IMR-90 (cell line): ENCODE results near the gene AMPD2. TPM values are rescaled to one million over a fixed set of nuclear protein-coding genes. Genes with fewer than 3 reads are reported as not detected.

ENCODE experiments used
- ATAC-seq: fragments of 200-7000 bp; cut with Tn5 transposase; 2 replicates; pipeline ENCODE4 v1.9.1; 2020; ENCODE audit warnings: low read depth, mild to moderate bottlenecking, moderate library complexity
- BruUV-seq: library from RNA; stranded (reverse); fragments of 400-500 nt; replicated peaks from 2 replicates; lab custom pipeline; 2021; lab: Mats Ljungman, UMichigan
- CTCF ChIA-PET: fragments of 300-600 bp; formaldehyde crosslinking; extraction: SDS; loops from one replicate; lab custom pipeline; 2021; ENCODE audit warnings: antibody characterized with exemption; lab: Yijun Ruan, JAX
- POLR2A ChIA-PET: fragments of 300-600 bp; sonication (Branson Sonifier 250); formaldehyde crosslinking; loops from one replicate; lab custom pipeline; 2022; ENCODE audit warnings: antibody characterized with exemption; ENCODE audit not compliant: unreplicated experiment; lab: Charles Lee
- DNase-seq: peaks from one replicate; pipeline ENCODE4 v3.0.0; 2013
- H2AFZ ChIP-seq: replicated peaks from 2 replicates; pipeline ENCODE3; 2013; ENCODE audit warnings: low read length, mild to moderate bottlenecking; ENCODE audit not compliant: poor library complexity
- H2AK5ac ChIP-seq: 2 replicates; pipeline ENCODE4 v1.6.1; 2013; ENCODE audit warnings: low read depth, low read length, inconsistent platforms
- H2AK9ac ChIP-seq: replicated peaks from 2 replicates; pipeline ENCODE3; 2013; ENCODE audit warnings: mild to moderate bottlenecking, low read depth, low read length, moderate library complexity; ENCODE audit not compliant: poor library complexity
- H2BK120ac ChIP-seq: 2 replicates; pipeline ENCODE4 v1.6.1; 2013; ENCODE audit warnings: low read depth, low read length, inconsistent platforms
- H2BK15ac ChIP-seq: 3 replicates; pipeline ENCODE4 v1.6.1; 2013; ENCODE audit warnings: low read depth, low read length, inconsistent platforms
- H2BK20ac ChIP-seq: 2 replicates; pipeline ENCODE4 v1.6.1; 2013; ENCODE audit warnings: low read depth, mild to moderate bottlenecking, inconsistent platforms, low read length, moderate library complexity
- H2BK5ac ChIP-seq: 2 replicates; pipeline ENCODE4 v1.6.1; 2013; ENCODE audit warnings: mild to moderate bottlenecking, low read depth, low read length, inconsistent platforms; ENCODE audit not compliant: poor library complexity, severe bottlenecking
- H3K14ac ChIP-seq: replicated peaks from 2 replicates; pipeline ENCODE4 v1.6.1; 2013; ENCODE audit warnings: low read depth, low read length, inconsistent platforms
- H3K18ac ChIP-seq: 2 replicates; pipeline ENCODE4 v1.6.1; 2013; ENCODE audit warnings: low read depth, low read length, control low read depth
- H3K23ac ChIP-seq: 2 replicates; pipeline ENCODE4 v1.6.1; 2013; ENCODE audit warnings: low read depth, low read length, inconsistent platforms
- H3K27ac ChIP-seq: 2 replicates; pipeline ENCODE4 v1.5.1; 2013; ENCODE audit warnings: mild to moderate bottlenecking, control low read depth, low read length; ENCODE audit not compliant: insufficient read depth
- H3K27me3 ChIP-seq: 2 replicates; pipeline ENCODE4 v1.6.1; 2013; ENCODE audit warnings: low read length; ENCODE audit not compliant: control insufficient read depth, insufficient read depth
- H3K36me3 ChIP-seq: 2 replicates; pipeline ENCODE4 v1.6.1; 2013; ENCODE audit warnings: low read length, mixed read lengths; ENCODE audit not compliant: control insufficient read depth, insufficient read depth
- H3K4ac ChIP-seq: 2 replicates; pipeline ENCODE4 v1.6.1; 2013; ENCODE audit warnings: low read depth, low read length, inconsistent platforms
- H3K4me1 ChIP-seq: 2 replicates; pipeline ENCODE4 v1.6.1; 2013; ENCODE audit warnings: low read length, mixed read lengths; ENCODE audit not compliant: control insufficient read depth, insufficient read depth
- H3K4me2 ChIP-seq: 2 replicates; pipeline ENCODE4 v1.6.1; 2013; ENCODE audit warnings: low read depth, mild to moderate bottlenecking, control low read depth, low read length, moderate library complexity
- H3K4me3 ChIP-seq: 2 replicates; pipeline ENCODE4 v1.5.1; 2013; ENCODE audit warnings: low read depth, mild to moderate bottlenecking, control low read depth, low read length, moderate library complexity; ENCODE audit not compliant: insufficient read depth
- H3K56ac ChIP-seq: 2 replicates; pipeline ENCODE4 v1.6.1; 2013; ENCODE audit warnings: low read length, inconsistent platforms; ENCODE audit not compliant: insufficient read depth; ENCODE audit errors: extremely low read depth
- H3K79me1 ChIP-seq, 2 experiments: 2 replicates each; pipeline ENCODE4 v1.6.1; 2013; ENCODE audit warnings: low read length in 2 of 2, inconsistent platforms in 1 of 2, low read depth in 1 of 2
- H3K9ac ChIP-seq: 2 replicates; pipeline ENCODE4 v1.6.1; 2013; ENCODE audit warnings: low read depth, low read length, control low read depth
- H3K9me1 ChIP-seq: 2 replicates; pipeline ENCODE4 v1.6.1; 2013; ENCODE audit warnings: low read length, inconsistent platforms; ENCODE audit not compliant: insufficient read depth
- H3K9me3 ChIP-seq: 2 replicates; pipeline ENCODE4 v1.6.1; 2013; ENCODE audit warnings: low read length; ENCODE audit not compliant: control insufficient read depth, insufficient read depth
- H4K20me1 ChIP-seq: 2 replicates; pipeline ENCODE4 v1.6.1; 2013; ENCODE audit warnings: low read length, inconsistent platforms; ENCODE audit not compliant: insufficient read depth
- H4K5ac ChIP-seq: 2 replicates; pipeline ENCODE4 v1.6.1; 2013; ENCODE audit warnings: mild to moderate bottlenecking, low read depth, low read length, control low read depth
- H4K8ac ChIP-seq, 2 experiments: 2 replicates each; pipeline ENCODE4 v1.6.1; 2013; ENCODE audit warnings: low read depth in 2 of 2, low read length in 2 of 2, control low read depth in 1 of 2, inconsistent platforms in 1 of 2
- H4K91ac ChIP-seq: 2 replicates; pipeline ENCODE4 v1.6.1; 2013; ENCODE audit warnings: low read depth, low read length, inconsistent platforms; ENCODE audit not compliant: insufficient read depth
- BHLHE40 ChIP-seq: fragments of 150-350 bp; IDR thresholded peaks from 2 replicates; pipeline ENCODE4 v1.6.1; 2016; ENCODE audit warnings: mild to moderate bottlenecking, low read depth, low read length
- CEBPB ChIP-seq: IDR thresholded peaks from 2 replicates; pipeline ENCODE4 v1.6.1; 2012; ENCODE audit warnings: low read depth, low read length, improper control_type of control experiment
- CHD1 ChIP-seq: IDR thresholded peaks from 2 replicates; pipeline ENCODE4 v1.6.1; 2012; ENCODE audit warnings: low read depth, low read length, improper control_type of control experiment
- CTCF ChIP-seq: conservative IDR thresholded peaks from 2 replicates; pipeline ENCODE4 v1.5.1; 2012; ENCODE audit warnings: mild to moderate bottlenecking, low read depth, low read length, improper control_type of control experiment
- ELK1 ChIP-seq: fragments of 150-350 bp; IDR thresholded peaks from 2 replicates; pipeline ENCODE4 v1.6.1; 2016; ENCODE audit warnings: low read depth, mild to moderate bottlenecking, low read length, moderate library complexity, borderline replicate concordance
- FOS ChIP-seq: fragments of 150-350 bp; IDR thresholded peaks from 2 replicates; pipeline ENCODE4 v1.6.1; 2016; ENCODE audit warnings: low read depth, low read length
- MAFK ChIP-seq: IDR thresholded peaks from 2 replicates; pipeline ENCODE4 v1.6.1; 2012; ENCODE audit warnings: low read depth, low read length, improper control_type of control experiment
- MAZ ChIP-seq: IDR thresholded peaks from 2 replicates; pipeline ENCODE4 v1.6.1; 2012; ENCODE audit warnings: low read depth, mild to moderate bottlenecking, low read length, improper control_type of control experiment, moderate library complexity, borderline replicate concordance
- MXI1 ChIP-seq: IDR thresholded peaks from 2 replicates; pipeline ENCODE4 v1.6.1; 2012; ENCODE audit warnings: low read depth, mild to moderate bottlenecking, low read length, moderate library complexity, borderline replicate concordance
- NFE2L2 ChIP-seq: fragments of 150-350 bp; IDR thresholded peaks from 2 replicates; pipeline ENCODE4 v1.6.1; 2016; ENCODE audit warnings: low read depth, mild to moderate bottlenecking, low read length
- POLR2A ChIP-seq: IDR thresholded peaks from 2 replicates; pipeline ENCODE4 v1.6.1; 2012; ENCODE audit warnings: mild to moderate bottlenecking, low read depth, low read length
- RAD21 ChIP-seq: IDR thresholded peaks from 2 replicates; pipeline ENCODE4 v1.6.1; 2012; ENCODE audit warnings: low read length, improper control_type of control experiment
- RCOR1 ChIP-seq: IDR thresholded peaks from 2 replicates; pipeline ENCODE4 v1.6.1; 2012; ENCODE audit warnings: mild to moderate bottlenecking, low read length, improper control_type of control experiment; ENCODE audit not compliant: insufficient replicate concordance
- RFX5 ChIP-seq: IDR thresholded peaks from 2 replicates; pipeline ENCODE4 v1.8.0; 2012; ENCODE audit warnings: low read depth, mild to moderate bottlenecking, low read length, moderate library complexity
- SMC3 ChIP-seq: fragments of 150-350 bp; IDR thresholded peaks from 2 replicates; pipeline ENCODE4 v1.6.1; 2016; ENCODE audit warnings: low read depth, mild to moderate bottlenecking, antibody characterized with exemption, low read length, moderate library complexity
- WGBS, 2 experiments: methylation state at CpG; one replicate each; pipeline versions ENCODE4 v1.1.5 to v1.1.7; 2013; ENCODE audit warnings: missing lambda C conversion rate in 2 of 2; ENCODE audit not compliant: insufficient read length in 1 of 2; ENCODE audit errors: extremely low coverage in 2 of 2; 5-methylcytosine and 5-hydroxymethylcytosine counted together
- dilution Hi-C: fragments of 300-500 bp; cut with HindIII; formaldehyde crosslinking; loops from one replicate; pipeline ENCODE4 v1.14.3; 2018; ENCODE audit warnings: low sequenced_read_pairs; ENCODE audit not compliant: unreplicated experiment
- in situ Hi-C: fragments of 300-500 bp; cut with MboI; formaldehyde crosslinking; loops from 3 replicates; pipeline ENCODE4 v1.14.3; 2019; ENCODE audit warnings: low sequenced_read_pairs, inconsistent platforms, mixed read lengths
- intact Hi-C: fragments of 100-400 bp; cut with micrococcal nuclease; formaldehyde crosslinking; loops from 2 replicates; pipeline ENCODE4 v1.10.0; 2022
- polyA plus RNA-seq, 3 experiments: library from polyadenylated mRNA; depleted of rRNA; stranded (reverse); fragments of >200 nt; gene quantifications; 2 replicates each; pipeline ENCODE4 v1.2.3, GENCODE V29; 2012; ENCODE audit warnings: low replicate concordance in 1 of 3
- total RNA-seq: library from RNA; depleted of rRNA; stranded (reverse); fragments of >200 nt; gene quantifications from 2 replicates; pipeline ENCODE4 v1.2.3, GENCODE V29; 2012

The AMPD2 gene
- total and polyA plus RNA-seq, 2 of the 4 experiments (the other 2 are of a cell fraction), result 61.5 to 103 TPM

- Histone ChIP-seq H3K4me2 (peak overlapping the region; percentile 99), H3K27ac (peak overlapping the region; percentile 99), H3K79me1 (peaks cover 16 to 86% of the 10 kb centered on the region in 2 experiments; a peak in 3 of 4 replicates), H2AFZ (peak overlapping the region; percentile 84), H3K18ac (peak overlapping the region; percentile 87), H3K9me3 (no peaks in the 10 kb centered on the region), H3K4ac (peak overlapping the region; percentile 97), H2AK5ac (peak overlapping the region; percentile 89), H3K56ac (peak overlapping the region; percentile 91), H3K4me3 (peak overlapping the region; percentile 96), H2BK120ac (peak overlapping the region; percentile 89), H4K91ac (peak overlapping the region; percentile 100), H4K20me1 (peaks cover 50% of the 10 kb centered on the region), H3K9me1 (peaks cover 42% of the 10 kb centered on the region), H3K23ac (peak overlapping the region; percentile 70; the same call in 1 of the 2 replicates), H2AK9ac (peak overlapping the region; percentile 100), H2BK15ac (no peak overlapping the region), H2BK20ac (no peak overlapping the region), H3K9ac (peak overlapping the region; percentile 99), H4K5ac (peak overlapping the region; percentile 83), H3K14ac (peak overlapping the region; percentile 93), H4K8ac (peak overlapping the region; percentile 85 to 96; a peak in 3 of 4 replicates), H3K4me1 (peaks cover 47% of the 10 kb centered on the region), H2BK5ac (peak overlapping the region; percentile 97), H3K27me3 (no peaks in the 10 kb centered on the region), H3K36me3 (peaks cover 2% of the 10 kb centered on the region)
- intact Hi-C loops (loop anchor here (2.0 to 10.0 kb wide), 2 partner anchors 72 to 336 kb away; partner anchors contain the start of genes GNAI3 and PSRC1), in situ Hi-C loops (loop anchor here (5.0 kb wide), 1 partner anchor 74 kb away; the partner anchor contains the start of gene GNAI3), dilution Hi-C loops (no loop called here)
- DNase-seq (peak; percentile 95), ATAC-seq (peak; percentile 80)
- POLR2A ChIA-PET, result no interaction called here
- no CpG with 5 or more reads among the region's 18 CpGs for WGBS, 2 experiments
- BruUV-seq, result no TSS peak
- CTCF ChIA-PET, result interaction anchor here (1.5 to 2.0 kb wide), 3 partner anchors 9 to 127 kb away, joined by 3 to 6 read pairs (median 6); partner anchors contain the start of gene CYB561D1
- TF ChIP-seq SMC3 (0 out of 2 replicates have a peak, but pooled peaks have one; percentile 7), RCOR1 (no peak), MAZ (peak; percentile 88; the same call in 1 of the 2 replicates), CEBPB (peak; percentile 27; the same call in 1 of the 2 replicates), RFX5 (no peak), CTCF (no peak), ELK1 (no peak), RAD21 (peak; percentile 3; the same call in 1 of the 2 replicates), FOS (no peak), POLR2A (peak; percentile 31), MXI1 (peak; percentile 83), CHD1 (no peak), BHLHE40 (peak; percentile 41; the same call in 1 of the 2 replicates), MAFK (no peak), NFE2L2 (no peak; the same call in 1 of the 2 replicates)
Measured at GRCh38 chr1:109620841-109621286, 1.2 kb downstream of the AMPD2 start.
